Activated T-cell treated with anti-CD3 and anti-CD28 coated beads for 1 hour (primary cell): ENCODE results near the gene LAMA2.

ENCODE experiments used
- DNase-seq: peaks from one replicate; pipeline ENCODE4 v3.0.0-alpha.2; 2020; ENCODE audit warnings: low read depth

LAMA2 gene

DNA sequence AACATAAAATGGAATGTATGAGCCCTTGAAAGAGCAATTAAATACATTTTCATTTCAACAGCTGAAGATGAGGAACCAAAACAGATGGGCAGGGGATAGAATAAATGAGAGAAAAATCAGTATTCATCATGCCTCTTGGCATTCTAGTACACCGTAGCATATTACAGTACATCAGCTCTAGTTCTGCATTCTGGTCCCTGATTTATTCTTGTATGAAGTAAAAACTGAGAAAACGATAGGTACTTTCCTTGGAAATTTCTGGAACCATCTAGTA lies 477.7 kb downstream of the LAMA2 start:
- no peak for DNase-seq

DNA sequence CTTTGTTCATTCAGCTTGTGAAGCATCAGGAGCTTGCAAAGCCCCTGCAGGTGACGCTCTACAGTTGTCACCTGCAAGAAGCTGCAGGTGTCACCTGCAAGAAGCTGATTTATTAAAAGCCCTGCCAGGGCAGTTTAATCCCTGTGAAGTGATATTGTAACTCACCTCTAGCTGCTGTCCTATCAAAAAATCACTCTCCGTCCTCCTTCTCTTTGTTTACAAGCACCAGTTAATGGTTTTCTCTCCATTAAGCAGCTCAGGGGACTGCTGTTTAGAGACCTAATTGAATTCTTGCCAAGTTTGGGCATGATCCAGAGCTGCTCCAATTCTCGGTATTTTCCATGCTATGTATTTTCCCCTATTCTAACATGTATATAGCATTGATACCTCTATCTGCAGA lies 481.1 kb downstream of the LAMA2 start:
- no peak for DNase-seq

GRCh38 chr6:129364767-129365166 lies 481.8 kb downstream of the LAMA2 start:
- DNase-seq: no peak

DNA sequence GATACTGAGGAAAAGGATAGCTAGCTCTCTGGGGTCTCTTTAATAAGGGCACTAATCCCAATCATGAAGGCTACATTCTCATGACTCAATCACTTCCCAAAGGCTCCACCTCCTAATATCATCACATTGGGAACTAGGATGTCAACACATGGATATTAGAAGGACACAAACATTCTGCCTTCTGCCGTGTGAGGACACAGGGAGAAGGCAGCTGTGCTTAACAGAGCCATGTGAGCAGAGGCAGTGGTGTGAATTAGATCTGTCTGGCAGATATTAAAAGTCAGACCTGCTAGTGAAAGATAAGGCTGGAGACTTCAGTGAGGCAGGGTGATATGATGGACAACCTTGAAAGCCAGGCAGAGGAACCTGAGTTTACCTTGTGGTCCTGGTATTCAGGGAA lies 485.1 kb downstream of the LAMA2 start:
- no peak for DNase-seq

- no peak for DNase-seq
Observed at GRCh38 chr6:129368970-129369369, 486.0 kb downstream of the LAMA2 start.

DNA sequence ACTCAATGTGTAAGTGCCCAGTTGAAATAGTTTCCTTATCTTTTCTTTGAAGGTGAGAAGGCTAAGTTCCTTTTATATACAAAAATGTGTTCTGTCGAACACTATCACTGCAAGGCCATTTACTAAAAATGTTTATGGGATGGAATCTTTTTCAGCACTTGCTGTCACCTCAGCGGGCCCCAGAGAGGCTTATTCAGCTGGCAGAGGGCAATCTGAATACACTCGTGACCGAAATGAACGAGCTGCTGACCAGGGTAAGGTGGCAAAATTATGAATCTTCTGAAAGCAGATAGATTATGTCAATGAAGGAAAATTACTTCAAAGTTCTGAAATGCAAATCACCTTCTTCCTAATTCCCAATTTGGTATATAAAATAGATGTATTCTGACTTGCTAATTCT lies 486.8 kb downstream of the LAMA2 start:
- DNase-seq: no peak

DNA sequence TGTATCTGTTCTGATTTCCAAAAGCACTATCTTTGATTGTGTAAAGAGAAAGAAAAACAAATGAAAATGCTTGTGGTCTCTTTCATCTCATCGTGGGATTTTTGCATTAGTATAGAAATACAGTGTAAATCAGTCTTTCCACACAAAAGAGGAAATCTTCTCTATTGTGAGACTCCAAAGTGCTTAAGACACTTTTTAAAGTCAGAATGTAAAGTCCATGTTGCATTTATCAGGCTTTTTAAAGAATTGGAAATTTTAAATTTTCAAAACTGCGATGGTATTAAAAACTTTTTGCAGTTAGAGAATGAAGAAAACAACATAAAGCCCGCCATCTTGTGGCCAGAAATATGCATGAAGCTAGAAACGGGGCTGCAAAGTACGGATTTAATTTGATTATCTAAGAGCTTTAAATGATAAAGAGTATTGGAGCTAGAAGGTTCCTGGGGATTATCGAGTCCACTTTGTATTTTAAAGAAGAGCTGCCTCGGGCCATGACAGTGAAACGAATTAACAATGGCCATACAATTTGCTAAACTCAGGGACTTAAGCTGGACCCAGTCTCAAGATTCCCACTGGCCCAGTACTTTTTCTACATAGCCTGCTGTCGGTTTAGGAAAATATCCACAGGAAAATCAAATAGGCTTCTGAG lies 487.5 kb downstream of the LAMA2 start:
- peak; percentile 35 for DNase-seq

DNA sequence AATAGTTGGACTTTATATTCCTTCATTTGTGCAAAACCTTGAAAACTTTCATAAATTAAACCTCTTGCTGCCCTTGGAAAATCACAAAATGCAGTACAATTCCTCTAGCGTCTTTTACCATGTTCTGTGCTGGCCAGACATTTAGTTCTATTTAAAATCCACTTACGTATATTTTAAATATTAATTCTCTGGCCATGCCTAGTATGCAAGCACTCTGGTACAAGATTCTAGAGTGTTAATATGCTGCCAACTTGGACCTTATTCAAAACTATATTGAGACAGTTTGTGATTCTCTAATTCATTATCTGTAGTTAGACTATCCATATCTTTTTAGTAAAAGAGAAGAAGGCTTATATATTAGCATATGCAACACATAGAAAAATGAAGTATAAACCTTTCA lies 498.9 kb downstream of the LAMA2 start:
- DNase-seq: no peak

DNA sequence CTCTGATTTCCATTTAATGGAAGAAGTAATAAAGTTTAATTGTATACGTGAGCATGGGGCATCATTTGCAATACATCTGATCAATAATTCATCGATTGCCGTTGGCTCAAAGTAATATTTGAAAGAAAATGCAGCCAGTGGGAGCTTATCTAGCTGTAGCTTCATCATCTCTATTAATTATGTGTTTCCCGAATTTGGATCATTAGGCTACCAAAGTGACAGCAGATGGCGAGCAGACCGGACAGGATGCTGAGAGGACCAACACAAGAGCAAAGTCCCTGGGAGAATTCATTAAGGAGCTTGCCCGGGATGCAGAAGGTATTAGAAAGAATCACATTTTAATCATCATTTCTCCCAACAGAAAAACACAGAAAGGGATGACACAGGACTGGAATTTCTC lies 500.0 kb downstream of the LAMA2 start:
- no peak for DNase-seq

- DNase-seq: no peak
Observed at GRCh38 chr6:129385117-129385516, 502.2 kb downstream of the LAMA2 start.

- no peak for DNase-seq
Observed at GRCh38 chr6:129390900-129391299, 508.0 kb downstream of the LAMA2 start.

GRCh38 chr6:129393654-129394053 lies 510.7 kb downstream of the LAMA2 start:
- no peak for DNase-seq

DNA sequence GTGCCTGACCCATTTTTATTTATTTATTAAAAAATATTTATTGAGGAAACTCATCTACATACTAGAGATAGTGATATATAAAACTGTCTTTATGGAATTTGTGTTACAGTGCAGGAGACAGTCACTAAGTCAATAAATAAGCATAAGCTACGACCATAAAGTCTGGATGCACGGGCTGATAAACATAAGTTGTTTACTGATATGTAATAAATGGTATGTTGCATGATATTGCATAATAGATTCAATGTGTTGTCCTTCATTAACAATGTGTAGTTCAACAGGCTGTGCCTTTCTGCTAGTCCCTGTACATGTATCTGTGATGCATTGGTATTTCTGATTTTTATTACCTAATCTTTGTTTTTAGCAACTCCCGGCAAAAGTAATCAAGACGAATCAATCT lies 515.8 kb downstream of the LAMA2 start:
- DNase-seq: no peak

DNA sequence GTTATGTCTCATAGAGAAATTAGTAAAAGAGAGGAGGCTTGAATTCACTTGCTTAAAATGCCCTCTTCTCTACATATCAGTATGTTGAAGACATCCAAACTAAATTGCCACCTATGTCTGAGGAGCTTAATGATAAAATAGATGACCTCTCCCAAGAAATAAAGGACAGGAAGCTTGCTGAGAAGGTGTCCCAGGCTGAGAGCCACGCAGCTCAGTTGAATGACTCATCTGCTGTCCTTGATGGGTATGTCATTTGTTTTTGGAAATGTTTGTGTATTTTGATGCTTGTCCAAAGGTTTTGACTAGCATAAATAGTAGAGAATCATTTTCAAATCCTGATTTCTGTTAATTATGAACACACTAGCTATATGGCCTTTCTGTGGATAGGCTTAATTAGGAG lies 519.3 kb downstream of the LAMA2 start:
- no peak for DNase-seq

DNA sequence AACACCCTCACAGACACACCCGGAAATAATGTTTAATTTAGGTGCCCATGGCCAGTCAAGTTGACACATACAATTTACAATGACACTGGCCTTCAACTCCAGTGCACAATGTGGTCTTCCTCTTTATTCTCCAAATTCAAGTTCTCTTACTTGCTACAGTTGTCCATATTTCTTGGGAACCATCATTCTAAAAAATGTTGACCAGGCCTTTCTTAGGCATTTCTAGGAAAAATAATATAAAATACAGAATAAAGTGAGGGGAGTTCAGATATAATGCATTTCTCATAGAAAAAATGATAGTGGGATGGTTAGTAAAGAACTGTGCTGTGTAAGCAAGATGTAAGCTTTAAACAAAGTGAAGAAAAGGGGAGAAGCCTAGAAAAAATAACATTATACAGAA lies 528.2 kb downstream of the LAMA2 start:
- no peak for DNase-seq

GRCh38 chr6:129416337-129416990 lies 533.5 kb downstream of the LAMA2 start:
- no peak for DNase-seq

- no peak for DNase-seq
Observed at GRCh38 chr6:129417416-129418086, 534.6 kb downstream of the LAMA2 start.

DNA sequence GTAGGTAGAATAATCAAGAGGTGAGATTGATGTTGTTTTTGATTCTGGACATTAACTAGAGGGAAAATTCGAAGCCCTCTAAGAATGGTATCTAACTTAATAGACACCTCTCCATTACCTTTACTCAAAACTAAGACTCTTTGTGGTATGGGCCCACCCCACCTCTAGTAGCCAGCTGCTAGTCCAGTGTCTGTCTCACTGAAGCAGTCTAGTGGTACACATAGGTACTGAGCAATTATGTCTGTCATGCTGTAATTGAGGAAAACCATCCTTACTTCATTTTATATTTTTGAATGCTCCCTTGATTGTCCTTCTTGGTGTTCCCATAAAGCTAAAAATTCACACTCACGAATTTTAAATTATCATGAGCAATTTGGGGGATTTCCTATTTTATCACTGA lies 536.4 kb downstream of the LAMA2 start:
- DNase-seq: no peak

DNA sequence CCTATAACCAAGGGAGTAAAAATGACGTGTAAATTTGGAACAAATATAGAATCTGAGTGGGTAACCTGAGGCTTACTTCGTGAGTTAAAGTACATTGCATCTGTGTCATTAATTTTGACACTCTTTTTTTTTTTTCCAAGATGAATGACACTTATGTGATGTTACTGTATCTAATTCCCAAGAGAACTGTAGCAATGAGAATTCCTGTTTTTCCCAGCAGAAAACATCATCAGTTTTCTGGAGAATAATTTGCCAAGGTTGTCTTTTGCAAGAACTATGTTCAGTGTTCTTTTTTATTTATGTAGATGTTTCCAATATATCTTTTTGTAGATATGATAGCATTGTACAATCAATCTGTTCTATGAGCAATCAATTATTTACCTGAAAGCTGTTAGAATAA lies 543.4 kb downstream of the LAMA2 start:
- no peak for DNase-seq

- no peak for DNase-seq
Observed at GRCh38 chr6:129429956-129430355, 547.0 kb downstream of the LAMA2 start.

DNA sequence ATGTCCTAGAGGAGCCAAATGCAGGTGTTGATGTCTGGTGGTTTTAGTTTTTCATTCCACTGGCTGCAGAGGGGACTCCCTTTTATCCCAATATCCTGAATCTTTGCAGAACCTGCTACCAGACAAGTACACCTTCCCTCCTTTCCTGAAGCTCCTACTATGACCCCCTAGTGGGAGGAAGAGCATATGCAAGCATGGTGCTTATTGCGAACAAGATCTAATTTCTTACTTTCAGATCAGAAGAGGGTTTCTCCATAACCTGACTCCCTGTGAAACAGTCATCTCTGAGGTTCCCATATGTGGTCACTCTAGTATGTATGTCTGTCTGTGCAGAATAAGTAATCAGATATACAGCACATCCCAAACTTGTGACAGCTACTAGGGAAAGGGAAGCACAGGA lies 549.8 kb downstream of the LAMA2 start:
- DNase-seq: no peak

DNA sequence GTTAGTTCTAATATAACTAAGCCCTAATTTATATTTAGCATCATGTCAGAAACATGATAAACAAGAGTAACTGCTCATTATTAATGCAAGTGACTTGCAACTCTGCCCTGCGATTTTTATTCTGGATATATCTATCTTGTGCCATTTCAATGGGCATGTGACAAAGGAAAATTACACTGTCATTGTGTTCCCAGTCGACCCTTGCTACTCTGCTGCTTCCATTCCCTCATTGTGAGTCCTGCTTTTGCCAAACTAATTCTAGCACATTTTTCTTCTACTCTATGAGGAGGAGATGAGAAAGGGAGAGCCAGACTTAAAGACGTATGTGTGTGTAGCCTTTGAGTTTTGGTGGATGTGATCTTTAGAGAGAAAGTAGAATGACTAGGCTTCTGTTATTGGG lies 551.2 kb downstream of the LAMA2 start:
- no peak for DNase-seq

GRCh38 chr6:129440691-129441090 lies 557.8 kb downstream of the LAMA2 start:
- no peak for DNase-seq

GRCh38 chr6:129444683-129445082 lies 561.7 kb downstream of the LAMA2 start:
- no peak for DNase-seq
